Astrocyte (in vitro differentiated cells and primary cell): ENCODE measurements around the gene PAXIP1.

Experiments
- EZH2 ChIP-seq: IDR thresholded peaks from 2 replicates; pipeline ENCODE4 v1.6.1; 2012; ENCODE audit warnings: mild to moderate bottlenecking, low read length, inconsistent platforms; ENCODE audit not compliant: insufficient read depth
- TF ChIP-seq, protein P1 (sequence below): IDR thresholded peaks from 2 replicates; pipeline ENCODE4 v1.5.1; 2011; ENCODE audit warnings: low read depth, mild to moderate bottlenecking, inconsistent platforms, low read length, moderate library complexity; ENCODE audit not compliant: insufficient read depth

- TF ChIP-seq, protein P1, sequence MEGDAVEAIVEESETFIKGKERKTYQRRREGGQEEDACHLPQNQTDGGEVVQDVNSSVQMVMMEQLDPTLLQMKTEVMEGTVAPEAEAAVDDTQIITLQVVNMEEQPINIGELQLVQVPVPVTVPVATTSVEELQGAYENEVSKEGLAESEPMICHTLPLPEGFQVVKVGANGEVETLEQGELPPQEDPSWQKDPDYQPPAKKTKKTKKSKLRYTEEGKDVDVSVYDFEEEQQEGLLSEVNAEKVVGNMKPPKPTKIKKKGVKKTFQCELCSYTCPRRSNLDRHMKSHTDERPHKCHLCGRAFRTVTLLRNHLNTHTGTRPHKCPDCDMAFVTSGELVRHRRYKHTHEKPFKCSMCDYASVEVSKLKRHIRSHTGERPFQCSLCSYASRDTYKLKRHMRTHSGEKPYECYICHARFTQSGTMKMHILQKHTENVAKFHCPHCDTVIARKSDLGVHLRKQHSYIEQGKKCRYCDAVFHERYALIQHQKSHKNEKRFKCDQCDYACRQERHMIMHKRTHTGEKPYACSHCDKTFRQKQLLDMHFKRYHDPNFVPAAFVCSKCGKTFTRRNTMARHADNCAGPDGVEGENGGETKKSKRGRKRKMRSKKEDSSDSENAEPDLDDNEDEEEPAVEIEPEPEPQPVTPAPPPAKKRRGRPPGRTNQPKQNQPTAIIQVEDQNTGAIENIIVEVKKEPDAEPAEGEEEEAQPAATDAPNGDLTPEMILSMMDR, result no peak
- TF ChIP-seq EZH2, result no peak
Measured at GRCh38 chr7:154973381-154973780, 29.5 kb downstream of the PAXIP1 start.
